H1 (cell line): ENCODE results near the gene PTGES2. TPM values are rescaled to one million over a fixed set of nuclear protein-coding genes. Genes with fewer than 3 reads are reported as not detected.

ENCODE experiments used
- CTBP2 ChIP-seq: IDR thresholded peaks from 2 replicates; pipeline ENCODE4 v1.7.0; 2011; ENCODE audit warnings: borderline replicate concordance, mild to moderate bottlenecking, moderate library complexity, mixed read lengths, low read length; ENCODE audit not compliant: insufficient read depth, insufficient read length
- FOSL1 ChIP-seq: IDR thresholded peaks from 2 replicates; pipeline ENCODE4 v1.6.1; 2011; ENCODE audit warnings: mild to moderate bottlenecking, low read depth, low read length, moderate library complexity; ENCODE audit not compliant: insufficient read depth
- HDAC6 ChIP-seq: IDR thresholded peaks from one replicate; pipeline ENCODE4 v1.7.1; 2012; ENCODE audit warnings: low read depth, mild to moderate bottlenecking, inconsistent platforms, low read length, moderate library complexity
- JUN ChIP-seq: IDR thresholded peaks from 2 replicates; pipeline ENCODE4 v1.6.1; 2011; ENCODE audit warnings: low read depth, mild to moderate bottlenecking, improper control_type of control experiment, low read length
- KDM1A ChIP-seq: fragments of 200-600, 300-600 bp; sonication (generic); IDR thresholded peaks from 2 replicates; pipeline ENCODE4 v1.7.1; 2016; ENCODE audit warnings: mild to moderate bottlenecking, low read length, borderline replicate concordance
- MAX ChIP-seq: IDR thresholded peaks from 2 replicates; pipeline ENCODE4 v1.6.1; 2012; ENCODE audit warnings: inconsistent platforms
- RAD21 ChIP-seq, 2 experiments: IDR thresholded peaks in 1 of 2; conservative IDR thresholded peaks in 1 of 2; 2 replicates each; pipeline ENCODE4 v1.6.1; 2011; ENCODE audit warnings: low read depth in 2 of 2, low read length in 2 of 2, improper control_type of control experiment in 1 of 2, inconsistent platforms in 1 of 2, mild to moderate bottlenecking in 1 of 2, moderate library complexity in 1 of 2
- SRF ChIP-seq: IDR thresholded peaks from 2 replicates; pipeline ENCODE4 v1.6.1; 2011; ENCODE audit warnings: mild to moderate bottlenecking, low read depth, low read length, moderate library complexity
- TCF12 ChIP-seq: IDR thresholded peaks from 2 replicates; pipeline ENCODE4 v1.6.1; 2011; ENCODE audit warnings: low read depth, mild to moderate bottlenecking, low read length
- YY1 ChIP-seq: IDR thresholded peaks from 2 replicates; pipeline ENCODE4 v1.6.1; 2011; ENCODE audit warnings: low read depth, mild to moderate bottlenecking, low read length
- polyA plus RNA-seq, 7 experiments: library from polyadenylated mRNA; depleted of rRNA in 3 of 7; stranded (reverse) in 5 of 7; unstranded in 2 of 7; fragments of >200 nt in 5 of 7; fragments of 200-250 nt in 2 of 7; gene quantifications; 1 replicate in 5 of 7; 2 replicates in 1 of 7; 4 replicates in 1 of 7; pipeline versions ENCODE4 v1.2.1 to v1.2.3, GENCODE V29; 2011 to 2013; ENCODE audit warnings: missing spikeins in 2 of 7, mixed read lengths in 2 of 7
- total RNA-seq: library from RNA; stranded (reverse); fragmentation: NEBNext Ultra II Directional; extraction: Animal tissue kit (Norgen Biotek cat#: 25700); gene quantifications from 2 replicates; pipeline ENCODE4 v1.2.1, GENCODE V29; 2021

Gene PTGES2
- total and polyA plus RNA-seq, 2 of the 8 experiments (the other 6 are each of a cell fraction or from before 2014, with no cell fraction given): 80.7 to 81.2 TPM

DNA sequence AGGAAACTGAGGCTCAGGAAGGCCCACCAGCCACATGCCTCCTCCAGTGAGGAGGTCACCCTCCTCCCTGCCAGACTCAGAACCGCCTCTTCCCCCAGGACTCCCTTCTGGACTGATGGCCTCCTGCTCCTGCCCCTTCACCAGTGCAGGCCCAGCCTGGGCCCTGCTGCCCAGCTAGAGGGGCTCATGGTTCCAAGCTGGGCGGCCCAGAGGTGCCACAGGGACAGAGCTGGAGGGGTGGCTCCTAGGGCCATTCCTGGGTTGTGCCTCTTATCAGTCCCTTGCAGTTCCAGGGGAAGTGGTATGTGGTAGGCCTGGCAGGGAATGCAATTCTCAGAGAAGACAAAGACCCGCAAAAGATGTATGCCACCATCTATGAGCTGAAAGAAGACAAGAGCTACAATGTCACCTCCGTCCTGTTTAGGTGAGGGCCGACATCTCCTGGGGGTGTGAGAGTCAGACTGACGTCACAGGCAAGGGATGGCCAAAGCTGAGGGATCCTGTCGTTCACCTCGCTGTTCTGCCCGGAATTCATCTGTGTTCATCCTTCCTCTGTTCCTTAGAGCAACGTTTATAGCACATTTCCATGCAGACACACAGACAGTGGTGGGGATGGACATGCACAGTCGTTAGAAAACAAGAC, 22.5 kb upstream of the PTGES2 start (continued):
- TF ChIP-seq SRF (no peak), JUN (no peak), TCF12 (no peak), FOSL1 (no peak), MAX (no peak), RAD21 (IDR thresholded peaks at IDR 0.05 in 1 of 2, conservative IDR thresholded peaks at IDR 0.05 in 1 of 2; ENCODE audit: low read depth in 2 of 2, low read length in 2 of 2) (no peak), HDAC6 (no peak), KDM1A (no peak), YY1 (no peak), CTBP2 (no peak)
- TF ChIP-seq, all 59 proteins: peak for 0
